ENCODE data around the gene ENPP6. TPM values are rescaled to one million over a fixed set of nuclear protein-coding genes. Genes with fewer than 3 reads are reported as not detected.

The ENPP6 gene
- total RNA-seq, 1 donor from 2014 or later, result not detected

GRCh38 chr4:184156163-184156920, 61.3 kb downstream of the ENPP6 start:
- no peak for DNase-seq (ENCODE audit: low read depth, low spot score)
- TF ChIP-seq CTCF (conservative IDR thresholded peaks at IDR 0.05), result no peak
- H3K27ac Mint-ChIP-seq (ENCODE audit: unreplicated experiment), result no peak overlapping the region
- no peaks in the 10 kb centered on the region for H3K9me3 Mint-ChIP-seq
- H3K27me3 Mint-ChIP-seq (ENCODE audit: low read depth), result peaks cover 4% of the 10 kb centered on the region
- no peaks in the 10 kb centered on the region for H3K36me3 Mint-ChIP-seq (ENCODE audit: low read depth)
- no peaks in the 10 kb centered on the region for H3K4me1 Mint-ChIP-seq
- no peak overlapping the region for H3K4me3 Mint-ChIP-seq

GRCh38 chr4:184154199-184154598, 63.5 kb downstream of the ENPP6 start:
- Mint-ChIP-seq H3K27me3 (ENCODE audit: low read depth) (peaks cover 4% of the 10 kb centered on the region), H3K36me3 (ENCODE audit: low read depth) (no peaks in the 10 kb centered on the region), H3K4me3 (no peak overlapping the region), H3K4me1 (no peaks in the 10 kb centered on the region), H3K9me3 (no peaks in the 10 kb centered on the region), H3K27ac (ENCODE audit: unreplicated experiment) (no peak overlapping the region)
- no peak for DNase-seq (ENCODE audit: low read depth, low spot score)
- no peak for TF ChIP-seq CTCF (conservative IDR thresholded peaks at IDR 0.05)

- no peak for DNase-seq (ENCODE audit: low read depth, low spot score)
- Mint-ChIP-seq H3K36me3 (ENCODE audit: low read depth) (no peaks in the 10 kb centered on the region), H3K4me3 (no peak overlapping the region), H3K27me3 (ENCODE audit: low read depth) (peaks cover 4% of the 10 kb centered on the region), H3K4me1 (no peaks in the 10 kb centered on the region), H3K9me3 (no peaks in the 10 kb centered on the region), H3K27ac (ENCODE audit: unreplicated experiment) (no peak overlapping the region)
- TF ChIP-seq CTCF (conservative IDR thresholded peaks at IDR 0.05), result no peak
Measured at GRCh38 chr4:184153781-184154180, 63.9 kb downstream of the ENPP6 start.

GRCh38 chr4:184151988-184152485, 65.6 kb downstream of the ENPP6 start:
- Mint-ChIP-seq H3K9me3 (no peaks in the 10 kb centered on the region), H3K36me3 (ENCODE audit: low read depth) (no peaks in the 10 kb centered on the region), H3K27me3 (ENCODE audit: low read depth) (peaks cover 2% of the 10 kb centered on the region), H3K4me1 (peaks cover 6% of the 10 kb centered on the region), H3K27ac (ENCODE audit: unreplicated experiment) (no peak overlapping the region), H3K4me3 (no peak overlapping the region)
- TF ChIP-seq CTCF (conservative IDR thresholded peaks at IDR 0.05), result no peak
- DNase-seq (ENCODE audit: low read depth, low spot score), result no peak

- no peaks in the 10 kb centered on the region for H3K36me3 Mint-ChIP-seq (ENCODE audit: low read depth)
- no peak for DNase-seq (ENCODE audit: low read depth, low spot score)
- peaks cover 6% of the 10 kb centered on the region for H3K4me1 Mint-ChIP-seq
- no peak overlapping the region for H3K4me3 Mint-ChIP-seq
- peaks cover under 1% of the 10 kb centered on the region for H3K27me3 Mint-ChIP-seq (ENCODE audit: low read depth)
- no peaks in the 10 kb centered on the region for H3K9me3 Mint-ChIP-seq
- no peak for TF ChIP-seq CTCF (conservative IDR thresholded peaks at IDR 0.05)
- H3K27ac Mint-ChIP-seq (ENCODE audit: unreplicated experiment), result no peak overlapping the region
Measured at GRCh38 chr4:184150102-184150839, 67.4 kb downstream of the ENPP6 start.
